ENCODE measurements around the gene UQCRC2. TPM values are rescaled to one million over a fixed set of nuclear protein-coding genes. Genes with fewer than 3 reads are reported as not detected.
"Not testable (repeated sequence)": the region's sequence is repeated elsewhere in the genome, so short reads cannot be mapped to it uniquely, and the experiment has no call there.

UQCRC2 gene
- total and polyA plus RNA-seq, 3 donors from 2014 or later: 103 to 136 (median 114) TPM

DNA sequence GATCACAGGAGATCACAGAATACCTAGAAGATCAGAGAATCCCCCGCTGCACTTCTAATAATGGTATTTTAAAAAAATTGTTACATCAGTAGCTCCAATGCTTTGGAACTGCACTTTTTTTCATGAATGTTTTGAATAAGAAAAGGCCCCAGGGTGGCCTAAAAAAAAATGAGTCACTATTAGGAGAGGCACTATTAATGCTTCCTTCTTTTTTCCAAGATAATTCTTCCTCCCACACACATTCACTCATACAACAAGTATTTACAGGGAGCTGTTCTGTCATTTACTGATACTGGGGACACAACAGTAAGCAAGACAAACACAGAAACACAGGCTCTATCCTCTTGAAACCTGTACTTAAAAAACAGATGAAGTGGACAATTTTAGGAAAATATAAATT, 48.4 kb downstream of the UQCRC2 start:
- Histone ChIP-seq H3K4me3 (no peak overlapping the region), H3K36me3 (ENCODE audit: low read depth, missing control alignments) (no peaks in the 10 kb centered on the region), H3K27me3 (no peaks in the 10 kb centered on the region), H3K9me3 (no peaks in the 10 kb centered on the region), H3K4me1 (peaks cover 12% of the 10 kb centered on the region), H3K27ac (no peak overlapping the region)
- DNase-seq: no peak
- 43 to 50% methylated on average over 1 of the region's 1 CpG for WGBS, 2 donors
- TF ChIP-seq CTCF (IDR thresholded peaks at IDR 0.05) (no peak), POLR2A (IDR thresholded peaks at IDR 0.05) (no peak)
- intact Hi-C loops (cut with DNase I; ENCODE audit: low total_unique reads): no loop called here

GRCh38 chr16:22002047-22002446, 48.9 kb downstream of the UQCRC2 start:
- H3K9me3 ChIP-seq; intact Hi-C loops (cut with DNase I; ENCODE audit: low total_unique reads); H3K27ac ChIP-seq; H3K36me3 ChIP-seq (ENCODE audit: low read depth, missing control alignments); H3K27me3 ChIP-seq; DNase-seq; H3K4me3 ChIP-seq: not testable (repeated sequence)
- peaks cover 13% of the 10 kb centered on the region for H3K4me1 ChIP-seq
- WGBS, 2 donors: 97 to 100% methylated on average over 1 of the region's 1 CpG

GRCh38 chr16:22003195-22003594, 50.0 kb downstream of the UQCRC2 start:
- peaks cover 16% of the 10 kb centered on the region for H3K4me1 ChIP-seq
- 86 to 87% methylated on average over 4 of the region's 4 CpGs for WGBS, 2 donors
- H3K27me3 ChIP-seq: no peaks in the 10 kb centered on the region
- intact Hi-C loops (cut with DNase I; ENCODE audit: low total_unique reads): no loop called here
- no peak overlapping the region for H3K27ac ChIP-seq
- no peaks in the 10 kb centered on the region for H3K9me3 ChIP-seq
- no peak for DNase-seq
- no peak overlapping the region for H3K4me3 ChIP-seq
- TF ChIP-seq CTCF (IDR thresholded peaks at IDR 0.05) (no peak), POLR2A (IDR thresholded peaks at IDR 0.05) (no peak)
- no peaks in the 10 kb centered on the region for H3K36me3 ChIP-seq (ENCODE audit: low read depth, missing control alignments)

- H3K27me3 ChIP-seq: no peaks in the 10 kb centered on the region
- no peak overlapping the region for H3K27ac ChIP-seq
- no peaks in the 10 kb centered on the region for H3K9me3 ChIP-seq
- intact Hi-C loops (cut with DNase I; ENCODE audit: low total_unique reads): no loop called here
- no peak for DNase-seq
- WGBS, 2 donors: 52 to 55% methylated on average over 3 of the region's 3 CpGs
- no peak for TF ChIP-seq CTCF (IDR thresholded peaks at IDR 0.05)
- no peak for TF ChIP-seq POLR2A (IDR thresholded peaks at IDR 0.05)
- H3K36me3 ChIP-seq (ENCODE audit: low read depth, missing control alignments): no peaks in the 10 kb centered on the region
- H3K4me3 ChIP-seq: no peak overlapping the region
- peaks cover 22% of the 10 kb centered on the region for H3K4me1 ChIP-seq
These were observed 51.2 kb downstream of the UQCRC2 start for GRCh38 chr16:22004341-22004740.

DNA sequence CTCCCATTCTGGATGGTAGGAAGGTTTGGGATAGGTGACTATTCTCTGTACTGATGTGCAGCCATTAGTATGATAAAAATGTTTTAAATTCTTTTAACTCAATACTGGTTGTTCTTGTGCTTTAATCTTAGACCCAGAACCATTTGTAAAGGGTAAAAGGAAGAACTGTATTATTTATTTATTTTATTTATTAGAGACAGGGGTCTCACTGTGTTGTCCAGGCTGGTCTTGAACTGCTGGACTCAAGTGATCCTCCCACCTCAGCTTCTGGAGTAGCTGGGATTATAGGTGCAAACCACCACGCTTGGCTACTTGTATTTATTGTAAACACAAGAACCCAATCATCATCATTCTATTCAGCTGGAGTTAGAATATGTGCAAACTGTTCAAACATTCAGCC, 52.6 kb downstream of the UQCRC2 start:
- 93% methylated on average over 1 of the region's 1 CpG for WGBS, 2 donors

More for the DNA sequence above, 52.6 kb downstream of the UQCRC2 start:
- no peaks in the 10 kb centered on the region for H3K36me3 ChIP-seq (ENCODE audit: low read depth, missing control alignments)
- TF ChIP-seq CTCF (IDR thresholded peaks at IDR 0.05) (no peak), POLR2A (IDR thresholded peaks at IDR 0.05) (no peak)
- no peaks in the 10 kb centered on the region for H3K27me3 ChIP-seq
- no peak overlapping the region for H3K27ac ChIP-seq
- intact Hi-C loops (cut with DNase I; ENCODE audit: low total_unique reads): no loop called here
- H3K4me1 ChIP-seq: peaks cover 29% of the 10 kb centered on the region
- no peak for DNase-seq
- no peak overlapping the region for H3K4me3 ChIP-seq
- H3K9me3 ChIP-seq: no peaks in the 10 kb centered on the region

Data from testis (tissue), 3 donors.